ENCODE data around the gene C10orf67.

DNA sequence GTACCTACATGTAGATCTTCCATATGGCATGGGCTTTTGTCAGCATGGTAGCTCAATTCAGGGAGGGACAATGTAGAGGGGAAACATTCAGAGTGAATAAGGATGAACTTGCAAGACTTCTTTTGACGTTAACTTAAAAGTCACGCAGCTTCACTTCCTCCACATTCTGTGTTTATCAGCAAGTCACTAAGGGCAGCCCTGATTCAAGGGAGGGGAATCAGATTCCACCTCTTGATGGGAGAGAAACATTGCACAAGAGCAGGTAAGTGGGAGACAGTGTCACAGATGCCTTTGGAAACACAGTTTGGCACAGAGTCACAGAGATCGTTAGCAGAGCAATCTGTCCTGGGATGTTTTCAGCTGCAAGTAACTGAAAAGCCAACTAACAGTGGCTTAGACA is 26.2 kb downstream of the C10orf67 start:
- TF ChIP-seq EZH2phosphoT487 (IDR thresholded peaks at IDR 0.05; ENCODE audit: insufficient read depth, low read depth): no peak
- TF ChIP-seq EZH2 (IDR thresholded peaks at IDR 0.05; ENCODE audit: insufficient read depth, poor library complexity, severe bottlenecking): no peak
